Measurements from ENCODE around the gene DOK4.

DNA sequence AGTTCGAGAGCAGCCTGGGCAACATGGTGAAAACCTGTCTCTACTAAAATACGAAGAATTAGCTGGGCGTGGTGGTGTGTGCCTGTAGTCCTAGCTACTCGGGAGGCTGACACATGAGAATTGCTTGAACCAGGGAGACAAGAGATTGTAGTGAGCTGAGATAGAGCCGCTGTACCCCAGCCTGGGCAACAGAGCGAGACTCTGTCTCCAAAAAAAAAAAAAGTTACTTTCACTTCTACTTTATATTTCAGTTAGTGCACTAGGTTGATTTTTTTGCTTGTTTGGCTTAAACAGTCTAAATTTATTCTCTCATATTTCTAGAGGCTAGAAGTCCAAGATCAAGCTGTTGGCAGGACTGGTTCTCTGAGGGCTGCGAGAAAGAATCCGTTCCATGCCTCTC, 36.7 kb upstream of the DOK4 start:
- no peak for TF ChIP-seq CTCF (IDR thresholded peaks at IDR 0.05; ENCODE audit: insufficient read depth, low read depth, low read length)
- TF ChIP-seq EZH2 (IDR thresholded peaks at IDR 0.05; ENCODE audit: insufficient read depth, low read length): no peak
